Upper lobe of right lung (tissue), 1 donor: Measurements from ENCODE around the gene RNF150. TPM values are rescaled to one million over a fixed set of nuclear protein-coding genes. Genes with fewer than 3 reads are reported as not detected.

Source experiments
- ATAC-seq: fragments of 200-7000 bp; cut with Tn5 transposase; one replicate; pipeline ENCODE4 v1.9.1; 2020; ENCODE audit warnings: mild to moderate bottlenecking, moderate library complexity
- DNase-seq: peaks from one replicate; pipeline ENCODE4 v3.0.0-alpha.2; 2020
- H3K27ac ChIP-seq: fragments of 200-600 bp; one replicate; pipeline ENCODE4 v1.8.0; 2022
- H3K27me3 ChIP-seq: fragments of 200-600 bp; one replicate; pipeline ENCODE4 v1.8.0; 2022; ENCODE audit warnings: mild to moderate bottlenecking
- H3K36me3 ChIP-seq: fragments of 200-600 bp; one replicate; pipeline ENCODE4 v1.8.0; 2022
- H3K4me1 ChIP-seq: fragments of 200-600 bp; one replicate; pipeline ENCODE4 v1.8.0; 2022
- H3K4me3 ChIP-seq: fragments of 200-600 bp; one replicate; pipeline ENCODE4 v1.8.0; 2022; ENCODE audit warnings: mild to moderate bottlenecking
- H3K9me3 ChIP-seq: fragments of 200-600 bp; one replicate; pipeline ENCODE4 v1.8.0; 2022
- CTCF ChIP-seq: fragments of 200-600 bp; IDR thresholded peaks from one replicate; pipeline ENCODE4 v1.8.0; 2022; ENCODE audit warnings: antibody characterized with exemption
- intact Hi-C: fragments of 100-400 bp; cut with DNase I; formaldehyde crosslinking; loops from one replicate; pipeline ENCODE4 v1.11.0; 2022
- total RNA-seq: library from RNA; stranded (reverse); fragmentation: NEBNext Ultra II Directional; extraction: Animal tissue kit (Norgen Biotek cat#: 25700); gene quantifications from one replicate; pipeline ENCODE4 v1.2.1, GENCODE V29; 2021
- donor health status: DM: no; HTN: yes; CAD: no; lungs with severe emphysema.

Gene RNF150
- total RNA-seq, 1 donor from 2014 or later = 2.4 TPM

GRCh38 chr4:141081921-141082395 is 51.3 kb downstream of the RNF150 start:
- ATAC-seq (no peak), DNase-seq (no peak)
- Histone ChIP-seq H3K27me3 (no peaks in the 10 kb centered on the region), H3K4me3 (no peak overlapping the region), H3K4me1 (no peaks in the 10 kb centered on the region), H3K36me3 (no peaks in the 10 kb centered on the region), H3K9me3 (no peaks in the 10 kb centered on the region), H3K27ac (no peak overlapping the region)
- intact Hi-C loops = no loop called here
- no peak for TF ChIP-seq CTCF

DNA sequence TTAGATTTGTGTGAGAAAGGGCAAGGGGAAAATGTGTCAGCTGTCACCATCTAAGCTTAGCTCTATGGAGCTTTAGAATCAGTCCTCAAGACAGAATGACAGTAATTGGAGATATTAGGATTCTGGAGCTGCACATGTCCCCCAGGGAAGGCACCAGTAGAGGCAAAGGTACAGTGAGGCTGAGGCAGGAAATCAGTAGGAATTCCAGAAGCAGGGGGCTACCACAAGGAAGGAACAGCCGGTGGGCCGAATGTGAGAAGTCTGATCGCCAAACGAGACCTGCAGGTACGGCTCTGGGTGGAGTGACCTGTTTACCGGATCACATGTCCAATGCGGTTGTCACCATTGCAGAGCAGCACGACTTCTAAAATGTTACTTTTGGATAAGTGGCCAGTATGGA is 52.6 kb downstream of the RNF150 start:
- no peaks in the 10 kb centered on the region for H3K36me3 ChIP-seq
- no peak overlapping the region for H3K4me3 ChIP-seq
- ATAC-seq = no peak
- H3K27ac ChIP-seq = no peak overlapping the region
- no peaks in the 10 kb centered on the region for H3K27me3 ChIP-seq
- TF ChIP-seq CTCF = no peak
- no peaks in the 10 kb centered on the region for H3K4me1 ChIP-seq
- no peak for DNase-seq
- intact Hi-C loops = no loop called here
- no peaks in the 10 kb centered on the region for H3K9me3 ChIP-seq

DNA sequence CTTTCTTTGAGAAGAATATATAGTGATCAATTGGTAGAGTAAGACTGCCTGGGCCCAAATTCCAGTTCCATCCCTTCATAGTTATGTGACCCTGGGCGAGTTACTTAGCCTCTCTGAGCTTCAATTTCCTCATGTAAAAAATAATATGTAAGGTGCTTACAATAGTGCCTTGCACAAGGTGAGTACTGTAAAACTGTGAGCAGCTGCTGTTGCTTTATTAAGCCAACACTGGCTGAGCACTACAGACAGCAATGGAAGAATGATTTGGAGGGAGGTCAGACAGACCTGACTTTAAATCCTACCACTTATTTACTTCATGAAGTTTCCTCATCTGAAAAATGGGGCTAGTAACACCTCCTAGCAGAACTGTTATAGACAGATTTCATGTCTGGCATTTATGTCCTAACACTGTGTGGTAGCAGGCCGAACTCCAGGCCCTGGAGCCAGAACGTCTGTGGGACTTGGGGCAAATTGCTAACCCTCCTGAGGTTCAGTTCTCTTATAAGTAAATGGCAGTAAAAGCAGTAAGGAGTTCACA is 53.8 kb downstream of the RNF150 start:
- no peaks in the 10 kb centered on the region for H3K27me3 ChIP-seq
- H3K27ac ChIP-seq = no peak overlapping the region
- no peaks in the 10 kb centered on the region for H3K36me3 ChIP-seq

DNA sequence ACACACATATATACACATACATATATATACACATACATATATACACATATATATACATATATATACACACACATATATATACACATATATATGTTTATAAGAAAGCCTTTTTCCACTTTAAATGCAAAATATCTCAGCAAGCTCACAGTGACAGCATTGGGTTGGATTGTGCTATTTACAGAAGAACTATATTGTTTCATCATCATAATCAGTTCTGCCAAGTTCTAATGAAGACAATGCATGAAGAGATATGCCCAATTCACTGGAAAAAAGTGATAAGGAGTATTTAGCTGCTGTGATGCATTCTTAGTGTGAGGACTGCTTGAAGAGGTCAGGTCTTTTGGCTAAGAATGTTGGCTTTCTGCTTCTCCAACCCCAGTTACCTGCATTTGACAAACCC is 54.4 kb downstream of the RNF150 start:
- ATAC-seq = no peak

More for the DNA sequence above, 53.8 kb downstream of the RNF150 start:
- DNase-seq = no peak
- Histone ChIP-seq H3K4me3 (no peak overlapping the region), H3K9me3 (no peaks in the 10 kb centered on the region), H3K4me1 (no peaks in the 10 kb centered on the region)
- no peak for ATAC-seq
- intact Hi-C loops = no loop called here
- no peak for TF ChIP-seq CTCF

GRCh38 chr4:141077611-141078225 is 55.6 kb downstream of the RNF150 start:
- Histone ChIP-seq H3K27ac (no peak overlapping the region), H3K4me3 (no peak overlapping the region), H3K4me1 (no peaks in the 10 kb centered on the region), H3K27me3 (no peaks in the 10 kb centered on the region), H3K9me3 (no peaks in the 10 kb centered on the region), H3K36me3 (no peaks in the 10 kb centered on the region)
- ATAC-seq (no peak), DNase-seq (no peak)
- intact Hi-C loops = no loop called here
- no peak for TF ChIP-seq CTCF

More for the DNA sequence above, 54.4 kb downstream of the RNF150 start:
- Histone ChIP-seq H3K27ac (no peak overlapping the region), H3K9me3 (no peaks in the 10 kb centered on the region), H3K4me1 (no peaks in the 10 kb centered on the region), H3K36me3 (no peaks in the 10 kb centered on the region), H3K4me3 (no peak overlapping the region), H3K27me3 (no peaks in the 10 kb centered on the region)
- no peak for TF ChIP-seq CTCF
- intact Hi-C loops = no loop called here
- no peak for DNase-seq
